Measurements from ENCODE around the gene MGAT5B. TPM values are rescaled to one million over a fixed set of nuclear protein-coding genes. Genes with fewer than 3 reads are reported as not detected.

MGAT5B gene
- total RNA-seq, 1 donor from 2014 or later, result 0.20 TPM

- TF ChIP-seq, protein P1, sequence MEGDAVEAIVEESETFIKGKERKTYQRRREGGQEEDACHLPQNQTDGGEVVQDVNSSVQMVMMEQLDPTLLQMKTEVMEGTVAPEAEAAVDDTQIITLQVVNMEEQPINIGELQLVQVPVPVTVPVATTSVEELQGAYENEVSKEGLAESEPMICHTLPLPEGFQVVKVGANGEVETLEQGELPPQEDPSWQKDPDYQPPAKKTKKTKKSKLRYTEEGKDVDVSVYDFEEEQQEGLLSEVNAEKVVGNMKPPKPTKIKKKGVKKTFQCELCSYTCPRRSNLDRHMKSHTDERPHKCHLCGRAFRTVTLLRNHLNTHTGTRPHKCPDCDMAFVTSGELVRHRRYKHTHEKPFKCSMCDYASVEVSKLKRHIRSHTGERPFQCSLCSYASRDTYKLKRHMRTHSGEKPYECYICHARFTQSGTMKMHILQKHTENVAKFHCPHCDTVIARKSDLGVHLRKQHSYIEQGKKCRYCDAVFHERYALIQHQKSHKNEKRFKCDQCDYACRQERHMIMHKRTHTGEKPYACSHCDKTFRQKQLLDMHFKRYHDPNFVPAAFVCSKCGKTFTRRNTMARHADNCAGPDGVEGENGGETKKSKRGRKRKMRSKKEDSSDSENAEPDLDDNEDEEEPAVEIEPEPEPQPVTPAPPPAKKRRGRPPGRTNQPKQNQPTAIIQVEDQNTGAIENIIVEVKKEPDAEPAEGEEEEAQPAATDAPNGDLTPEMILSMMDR (IDR thresholded peaks at IDR 0.05), result no peak
- DNase-seq (ENCODE audit: low spot score), result no peak
- H3K27ac Mint-ChIP-seq (ENCODE audit: unreplicated experiment), result no peak overlapping the region
- no peaks in the 10 kb centered on the region for H3K4me1 Mint-ChIP-seq (ENCODE audit: low read depth)
- peaks cover 8% of the 10 kb centered on the region for H3K9me3 Mint-ChIP-seq (ENCODE audit: low read depth)
- peaks cover 4% of the 10 kb centered on the region for H3K36me3 Mint-ChIP-seq (ENCODE audit: low read depth)
- H3K27me3 Mint-ChIP-seq (ENCODE audit: low read depth), result peaks cover 33% of the 10 kb centered on the region
- H3K4me3 Mint-ChIP-seq (ENCODE audit: unreplicated experiment), result no peak overlapping the region
These were observed 114.3 kb downstream of the MGAT5B start for GRCh38 chr17:76982408-76983074.

GRCh38 chr17:76983075-76983775, 115.0 kb downstream of the MGAT5B start:
- no peaks in the 10 kb centered on the region for H3K4me1 Mint-ChIP-seq (ENCODE audit: low read depth)
- TF ChIP-seq, protein P1 (IDR thresholded peaks at IDR 0.05), result no peak
- peaks cover 5% of the 10 kb centered on the region for H3K9me3 Mint-ChIP-seq (ENCODE audit: low read depth)
- peaks cover 31% of the 10 kb centered on the region for H3K27me3 Mint-ChIP-seq (ENCODE audit: low read depth)
- no peak overlapping the region for H3K27ac Mint-ChIP-seq (ENCODE audit: unreplicated experiment)
- no peak for DNase-seq (ENCODE audit: low spot score)
- peaks cover 2% of the 10 kb centered on the region for H3K36me3 Mint-ChIP-seq (ENCODE audit: low read depth)
- no peak overlapping the region for H3K4me3 Mint-ChIP-seq (ENCODE audit: unreplicated experiment)

DNA sequence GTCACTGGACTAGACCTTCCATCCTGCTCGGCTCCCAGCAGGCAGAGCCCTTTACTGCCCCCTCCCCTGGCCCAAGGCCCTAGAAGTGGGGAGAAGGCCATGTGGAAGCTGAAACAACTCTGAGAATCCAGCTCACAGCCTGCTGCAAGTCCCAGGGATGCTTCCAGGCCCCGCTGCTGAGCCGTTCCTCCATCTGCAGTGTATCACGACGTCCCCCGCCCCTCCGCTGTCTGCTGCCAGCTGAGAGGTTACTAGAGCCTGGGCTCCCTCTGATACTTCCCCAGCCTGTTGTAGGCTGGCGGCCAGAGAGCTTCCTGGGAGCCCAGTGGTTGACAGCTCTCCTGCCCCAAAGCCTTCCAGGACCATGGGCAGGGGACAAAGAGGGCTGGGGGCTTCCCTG, 118.2 kb downstream of the MGAT5B start:
- H3K27ac Mint-ChIP-seq (ENCODE audit: unreplicated experiment), result no peak overlapping the region
- H3K36me3 Mint-ChIP-seq (ENCODE audit: low read depth), result no peaks in the 10 kb centered on the region
- H3K4me3 Mint-ChIP-seq (ENCODE audit: unreplicated experiment), result no peak overlapping the region
- H3K9me3 Mint-ChIP-seq (ENCODE audit: low read depth), result no peaks in the 10 kb centered on the region
- TF ChIP-seq, protein P1 (IDR thresholded peaks at IDR 0.05), result no peak
- no peak for DNase-seq (ENCODE audit: low spot score)
- peaks cover 26% of the 10 kb centered on the region for H3K27me3 Mint-ChIP-seq (ENCODE audit: low read depth)
- H3K4me1 Mint-ChIP-seq (ENCODE audit: low read depth), result no peaks in the 10 kb centered on the region

- Mint-ChIP-seq H3K27ac (ENCODE audit: unreplicated experiment) (no peak overlapping the region), H3K36me3 (ENCODE audit: low read depth) (no peaks in the 10 kb centered on the region), H3K9me3 (ENCODE audit: low read depth) (no peaks in the 10 kb centered on the region), H3K27me3 (ENCODE audit: low read depth) (peaks cover 17% of the 10 kb centered on the region), H3K4me3 (ENCODE audit: unreplicated experiment) (no peak overlapping the region), H3K4me1 (ENCODE audit: low read depth) (no peaks in the 10 kb centered on the region)
- no peak for DNase-seq (ENCODE audit: low spot score)
- TF ChIP-seq, protein P1 (IDR thresholded peaks at IDR 0.05), result no peak
These were observed 119.4 kb downstream of the MGAT5B start for GRCh38 chr17:76987486-76988093.

GRCh38 chr17:76988796-76989195, 120.6 kb downstream of the MGAT5B start:
- H3K4me1 Mint-ChIP-seq (ENCODE audit: low read depth), result no peaks in the 10 kb centered on the region
- no peak overlapping the region for H3K27ac Mint-ChIP-seq (ENCODE audit: unreplicated experiment)
- TF ChIP-seq, protein P1 (IDR thresholded peaks at IDR 0.05), result no peak
- DNase-seq (ENCODE audit: low spot score), result peak; percentile 71
- no peak overlapping the region for H3K4me3 Mint-ChIP-seq (ENCODE audit: unreplicated experiment)
- peaks cover 23% of the 10 kb centered on the region for H3K27me3 Mint-ChIP-seq (ENCODE audit: low read depth)
- H3K36me3 Mint-ChIP-seq (ENCODE audit: low read depth), result no peaks in the 10 kb centered on the region
- no peaks in the 10 kb centered on the region for H3K9me3 Mint-ChIP-seq (ENCODE audit: low read depth)

Measured in chondrocyte (in vitro differentiated cells).